CD8-positive, alpha-beta memory T cell (primary cell): ENCODE results near the gene AHNAK. TPM values are rescaled to one million over a fixed set of nuclear protein-coding genes. Genes with fewer than 3 reads are reported as not detected.

Experiments used
- CTCF ChIA-PET: fragments of 350-600 bp; sonication (Branson Sonifier 250); formaldehyde crosslinking; loops from one replicate; lab custom pipeline; 2021; ENCODE audit warnings: antibody characterized with exemption; lab: Charles Lee
- POLR2A ChIA-PET: fragments of 350-600 bp; sonication (Branson Sonifier 250); formaldehyde crosslinking; loops from one replicate; lab custom pipeline; 2021; ENCODE audit warnings: antibody characterized with exemption; lab: Charles Lee
- DNase-seq, 5 donors: peaks; one replicate each; pipeline versions ENCODE4 v3.0.0 to v3.0.0-alpha.2; 2020 to 2022; ENCODE audit warnings: mixed read lengths in 1 of 5
- H3K27ac ChIP-seq: one replicate; pipeline ENCODE4 v1.7.0; 2013; ENCODE audit warnings: low read depth, mild to moderate bottlenecking, low read length, moderate library complexity
- H3K27me3 ChIP-seq: 2 replicates; pipeline ENCODE4 v1.7.0; 2013; ENCODE audit warnings: low read length, mild to moderate bottlenecking; ENCODE audit not compliant: insufficient read depth, poor library complexity, severe bottlenecking
- H3K36me3 ChIP-seq: 2 replicates; pipeline ENCODE4 v1.7.0; 2013; ENCODE audit warnings: mild to moderate bottlenecking, low read length, moderate library complexity; ENCODE audit not compliant: insufficient read depth
- H3K4me1 ChIP-seq: 2 replicates; pipeline ENCODE4 v1.7.0; 2013; ENCODE audit warnings: mild to moderate bottlenecking, low read length, moderate library complexity; ENCODE audit not compliant: insufficient read depth
- H3K4me3 ChIP-seq: 2 replicates; pipeline ENCODE4 v1.7.0; 2013; ENCODE audit warnings: mild to moderate bottlenecking, low read length
- H3K9me3 ChIP-seq: 2 replicates; pipeline ENCODE4 v1.7.0; 2013; ENCODE audit warnings: mild to moderate bottlenecking, low read length
- H3K27ac Mint-ChIP-seq, 8 donors: one replicate each; pipeline ENCODE4 v1.8.0; 2020 to 2021; ENCODE audit warnings: mixed read lengths in 8 of 8, mild to moderate bottlenecking in 6 of 8, inconsistent platforms in 3 of 8, moderate library complexity in 3 of 8
- H3K27me3 Mint-ChIP-seq, 2 donors: one replicate each; pipeline ENCODE4 v1.8.0; 2020 to 2021; ENCODE audit warnings: mixed read lengths in 2 of 2, mild to moderate bottlenecking in 1 of 2, moderate library complexity in 1 of 2
- H3K36me3 Mint-ChIP-seq, 3 donors: one replicate each; pipeline ENCODE4 v1.8.0; 2020 to 2021; ENCODE audit warnings: mixed read lengths in 3 of 3, inconsistent platforms in 1 of 3, mild to moderate bottlenecking in 1 of 3
- H3K4me1 Mint-ChIP-seq, 3 donors: one replicate each; pipeline ENCODE4 v1.8.0; 2020 to 2021; ENCODE audit warnings: mixed read lengths in 3 of 3, inconsistent platforms in 1 of 3, mild to moderate bottlenecking in 1 of 3
- H3K4me3 Mint-ChIP-seq, 7 donors: one replicate each; pipeline ENCODE4 v1.8.0; 2020 to 2021; ENCODE audit warnings: mixed read lengths in 7 of 7, mild to moderate bottlenecking in 6 of 7, moderate library complexity in 4 of 7, inconsistent platforms in 2 of 7
- H3K9me3 Mint-ChIP-seq, 5 donors: one replicate each; pipeline ENCODE4 v1.8.0; 2020 to 2022; ENCODE audit warnings: mixed read lengths in 5 of 5, mild to moderate bottlenecking in 3 of 5, moderate library complexity in 2 of 5, inconsistent platforms in 1 of 5
- polyA plus RNA-seq: library from polyadenylated mRNA; unstranded; fragments of 300-500 nt; fragmentation: Illumina TruSeq; gene quantifications from one replicate; pipeline ENCODE4 v1.2.3, GENCODE V29; 2021
- total RNA-seq, 2 experiments: library from RNA; stranded (reverse); gene quantifications; one replicate each; pipeline ENCODE4 v1.2.3, GENCODE V29; 2021

The AHNAK gene
- total and polyA plus RNA-seq, 3 experiments from 2014 or later: 125 to 193 (median 187) TPM

DNA sequence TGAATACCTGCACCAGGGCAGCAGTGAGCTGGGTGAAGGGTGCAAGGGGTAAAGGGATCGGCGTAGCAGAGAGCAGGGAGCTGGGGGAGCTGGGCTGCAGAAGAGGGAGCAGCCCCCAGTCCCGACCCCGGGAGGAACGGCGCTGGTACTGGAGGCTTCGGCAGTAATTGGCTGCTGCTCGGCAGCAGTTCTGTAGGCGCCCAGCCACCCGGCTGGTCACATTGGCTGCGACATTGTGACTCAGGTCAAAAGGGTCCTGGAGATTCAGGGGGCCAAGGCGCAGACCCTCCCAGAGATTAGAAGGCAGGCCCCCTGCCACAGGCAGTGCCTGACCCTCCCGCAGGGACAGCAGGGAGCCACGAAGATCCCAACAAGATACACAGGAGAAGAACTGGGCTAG lies 29.2 kb upstream of the AHNAK start:
- Mint-ChIP-seq H3K4me1 (peaks cover 40 to 44% (median 40%) of the 10 kb centered on the region in 3 donors), H3K27ac (peak overlapping the region in 4 of 8 donors; percentile 42 to 90 (median 86)), H3K9me3 (no peaks in the 10 kb centered on the region), H3K4me3 (peak overlapping the region in 6 of 7 donors; percentile 50 to 95 (median 72)), H3K36me3 (peaks cover 8 to 77% (median 13%) of the 10 kb centered on the region in 3 donors), H3K27me3 (no peaks in the 10 kb centered on the region)
- Histone ChIP-seq H3K9me3 (no peaks in the 10 kb centered on the region), H3K4me1 (peaks cover 24% of the 10 kb centered on the region), H3K27ac (no peak overlapping the region), H3K36me3 (peaks cover 29% of the 10 kb centered on the region), H3K4me3 (no peak overlapping the region), H3K27me3 (no peaks in the 10 kb centered on the region)
- POLR2A ChIA-PET: interaction anchor here (0.9 to 2.3 kb wide), 3 partner anchors 20 to 89 kb away, joined by 4 to 20 read pairs (median 4); partner anchors contain the start of genes C11orf98, CSKMT and GANAB
- CTCF ChIA-PET: interaction anchor here (1.6 to 2.8 kb wide), 2 partner anchors 16 to 118 kb away, joined by 3 to 17 read pairs; partner anchors contain the start of gene TUT1
- DNase-seq: peak in 1 of 5 donors; percentile 43

GRCh38 chr11:62575156-62575555 lies 28.6 kb upstream of the AHNAK start:
- Histone ChIP-seq H3K4me1 (peaks cover 24% of the 10 kb centered on the region), H3K4me3 (peak overlapping the region; percentile 94), H3K27me3 (no peaks in the 10 kb centered on the region), H3K36me3 (peaks cover 31% of the 10 kb centered on the region), H3K27ac (no peak overlapping the region), H3K9me3 (no peaks in the 10 kb centered on the region)
- ChIA-PET CTCF (interaction anchor here (0.7 to 2.8 kb wide), 7 partner anchors 13 to 150 kb away, joined by 3 to 17 read pairs (median 6); partner anchors contain the start of gene TUT1), POLR2A (interaction anchor here (0.9 to 2.3 kb wide), 6 partner anchors 13 to 90 kb away, joined by 4 to 49 read pairs (median 5); partner anchors contain the start of genes C11orf98, CSKMT, GANAB and INTS5)
- H3K27ac Mint-ChIP-seq: peak overlapping the region; percentile 85 to 97 (median 93)
- peak overlapping the region; percentile 90 to 98 (median 96) for H3K4me3 Mint-ChIP-seq
- H3K27me3 Mint-ChIP-seq: no peaks in the 10 kb centered on the region
- DNase-seq: peak in 1 of 5 donors; percentile 44
- no peaks in the 10 kb centered on the region for H3K9me3 Mint-ChIP-seq
- H3K36me3 Mint-ChIP-seq: peaks cover 10 to 79% (median 13%) of the 10 kb centered on the region in 3 donors
- peaks cover 43 to 50% (median 46%) of the 10 kb centered on the region in 3 donors for H3K4me1 Mint-ChIP-seq

- Mint-ChIP-seq H3K9me3 (no peaks in the 10 kb centered on the region), H3K4me3 (peak overlapping the region; percentile 90 to 98 (median 96)), H3K27ac (peak overlapping the region; percentile 90 to 97 (median 94)), H3K36me3 (peaks cover 10 to 85% (median 13%) of the 10 kb centered on the region in 3 donors), H3K27me3 (no peaks in the 10 kb centered on the region), H3K4me1 (peaks cover 46 to 56% (median 50%) of the 10 kb centered on the region in 3 donors)
- H3K36me3 ChIP-seq: peaks cover 37% of the 10 kb centered on the region
- POLR2A ChIA-PET: interaction anchor here (0.6 to 3.0 kb wide), 22 partner anchors 13 to 467 kb away, joined by 3 to 49 read pairs (median 4); partner anchors contain the start of genes AHNAK, B3GAT3, C11orf98 and CSKMT
- H3K4me1 ChIP-seq: peaks cover 24% of the 10 kb centered on the region
- H3K9me3 ChIP-seq: no peaks in the 10 kb centered on the region
- peak overlapping the region; percentile 94 for H3K4me3 ChIP-seq
- peak in 1 of 5 donors; percentile 46 for DNase-seq
- H3K27me3 ChIP-seq: no peaks in the 10 kb centered on the region
- CTCF ChIA-PET: interaction anchor here (0.7 to 2.8 kb wide), 17 partner anchors 11 to 257 kb away, joined by 3 to 17 read pairs (median 3); partner anchors contain the start of genes B3GAT3, C11orf98, CSKMT and HNRNPUL2
- peak overlapping the region; percentile 93 for H3K27ac ChIP-seq
Measured at GRCh38 chr11:62574363-62575071, 27.9 kb upstream of the AHNAK start.

DNA sequence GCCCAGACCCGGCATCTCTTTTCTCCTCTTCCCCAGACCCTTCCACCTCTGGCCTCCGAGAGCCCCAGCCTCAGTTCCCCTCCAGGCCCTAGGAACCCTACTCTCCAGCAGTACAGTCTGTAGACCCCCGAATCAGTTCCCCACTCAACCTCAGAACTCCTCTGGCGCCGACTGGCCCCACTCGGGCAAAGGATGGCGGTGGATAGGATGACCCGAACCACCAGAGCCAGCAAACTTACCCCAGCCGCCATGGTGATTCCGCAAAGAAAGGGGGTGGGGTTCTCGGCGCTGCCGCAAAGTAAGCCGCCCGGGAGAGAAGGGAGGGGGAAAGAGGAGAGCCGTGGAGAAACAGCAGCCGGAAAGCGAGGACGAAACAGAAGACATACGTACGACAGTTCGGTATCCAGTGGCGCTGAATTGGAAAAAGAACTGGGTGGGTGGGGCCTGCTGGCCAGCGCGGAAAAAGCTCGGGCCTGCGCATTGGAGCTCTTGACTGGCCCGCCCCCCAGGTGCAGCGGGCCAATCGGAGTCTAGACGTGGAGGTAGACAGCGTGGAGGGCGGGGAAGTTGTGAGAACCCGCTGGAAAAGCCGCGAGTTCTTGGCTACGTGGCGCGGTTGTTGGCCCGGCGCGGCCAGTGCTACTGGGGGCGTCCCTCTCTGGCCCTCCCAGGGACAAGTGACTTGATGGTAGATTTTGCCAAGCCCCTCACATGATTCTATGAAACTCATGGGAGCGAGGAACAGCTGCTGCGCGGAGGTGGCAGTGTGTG lies 27.2 kb upstream of the AHNAK start, which contains the start of gene EEF1G:
Gene EEF1G, minus strand, starts transcription at position 300 of the 771 bp plus-strand sequence. Its CDS starts 49 bp downstream, at position 251.
- Histone ChIP-seq H3K4me1 (peaks cover 24% of the 10 kb centered on the region), H3K27ac (peak within 1 kb of the TSS; percentile 93), H3K27me3 (no peaks in the 10 kb centered on the region), H3K36me3 (peaks cover 39% of the 10 kb centered on the region), H3K4me3 (peak within 1 kb of the TSS; percentile 94), H3K9me3 (no peaks in the 10 kb centered on the region)
- no peaks in the 10 kb centered on the region for H3K9me3 Mint-ChIP-seq
- DNase-seq: peak; percentile 96 to 100 (median 99)
- ChIA-PET POLR2A (interaction anchor here (0.6 to 3.0 kb wide), 19 partner anchors 14 to 466 kb away, joined by 3 to 49 read pairs (median 5); partner anchors contain the start of genes AHNAK, B3GAT3, C11orf98 and CSKMT), CTCF (interaction anchor here (0.7 to 2.8 kb wide), 15 partner anchors 12 to 258 kb away, joined by 3 to 17 read pairs (median 4); partner anchors contain the start of genes B3GAT3, C11orf98, CSKMT and HNRNPUL2)
- H3K27me3 Mint-ChIP-seq: no peaks in the 10 kb centered on the region
- H3K36me3 Mint-ChIP-seq: peaks cover 10 to 84% (median 13%) of the 10 kb centered on the region in 3 donors
- peak within 1 kb of the TSS; percentile 90 to 97 (median 95) for H3K27ac Mint-ChIP-seq
- H3K4me3 Mint-ChIP-seq: peak within 1 kb of the TSS; percentile 90 to 98 (median 96)
- H3K4me1 Mint-ChIP-seq: peaks cover 46 to 59% (median 52%) of the 10 kb centered on the region in 3 donors

- peak overlapping the region; percentile 84 for H3K4me3 ChIP-seq
- CTCF ChIA-PET: interaction anchor here (0.8 to 4.5 kb wide), 15 partner anchors 12 to 154 kb away, joined by 3 to 21 read pairs (median 5); partner anchors contain the start of genes B3GAT3, C11orf98, CSKMT and HNRNPUL2
- Mint-ChIP-seq H3K27ac (peak overlapping the region; percentile 85 to 97 (median 95)), H3K36me3 (peaks cover 10 to 83% (median 12%) of the 10 kb centered on the region in 3 donors), H3K9me3 (no peaks in the 10 kb centered on the region), H3K4me3 (peak overlapping the region; percentile 90 to 98 (median 96)), H3K27me3 (no peaks in the 10 kb centered on the region), H3K4me1 (peaks cover 46 to 59% (median 52%) of the 10 kb centered on the region in 3 donors)
- peak in 2 of 5 donors; percentile 50 to 53 for DNase-seq
- peaks cover 24% of the 10 kb centered on the region for H3K4me1 ChIP-seq
- no peaks in the 10 kb centered on the region for H3K27me3 ChIP-seq
- H3K27ac ChIP-seq: peak overlapping the region; percentile 77
- peaks cover 39% of the 10 kb centered on the region for H3K36me3 ChIP-seq
- POLR2A ChIA-PET: interaction anchor here (0.8 to 3.0 kb wide), 14 partner anchors 17 to 214 kb away, joined by 3 to 49 read pairs (median 6); partner anchors contain the start of genes AHNAK, B3GAT3, C11orf98 and CSKMT
- no peaks in the 10 kb centered on the region for H3K9me3 ChIP-seq
Measured at GRCh38 chr11:62573006-62573591, 26.5 kb upstream of the AHNAK start.

- Histone ChIP-seq H3K27me3 (no peaks in the 10 kb centered on the region), H3K4me1 (peaks cover 24% of the 10 kb centered on the region), H3K9me3 (no peaks in the 10 kb centered on the region), H3K27ac (peak overlapping the region; percentile 77), H3K4me3 (peak overlapping the region; percentile 84), H3K36me3 (peaks cover 36% of the 10 kb centered on the region)
- no peak for DNase-seq
- POLR2A ChIA-PET: interaction anchor here (0.8 to 3.0 kb wide), 2 partner anchors 17 to 29 kb away, joined by 3 to 19 read pairs; partner anchors contain the start of gene MTA2
- H3K4me3 Mint-ChIP-seq: peak overlapping the region; percentile 90 to 98 (median 96)
- CTCF ChIA-PET: interaction anchor here (1.4 to 4.5 kb wide), 4 partner anchors 12 to 147 kb away, joined by 3 to 21 read pairs (median 11); no protein-coding TSS in a partner anchor
- peaks cover 47 to 61% (median 53%) of the 10 kb centered on the region in 3 donors for H3K4me1 Mint-ChIP-seq
- peak overlapping the region; percentile 85 to 97 (median 95) for H3K27ac Mint-ChIP-seq
- no peaks in the 10 kb centered on the region for H3K27me3 Mint-ChIP-seq
- no peaks in the 10 kb centered on the region for H3K9me3 Mint-ChIP-seq
- peaks cover 10 to 80% (median 12%) of the 10 kb centered on the region in 3 donors for H3K36me3 Mint-ChIP-seq
Measured at GRCh38 chr11:62572431-62572830, 25.8 kb upstream of the AHNAK start.
